ENCODE measurements around the gene KISS1. TPM values are rescaled to one million over a fixed set of nuclear protein-coding genes. Genes with fewer than 3 reads are reported as not detected.

KISS1 gene
- polyA plus RNA-seq, 3 donors, result 0.47 TPM; not detected in 2

GRCh38 chr1:204198348-204199340 lies 2.4 kb upstream of the KISS1 start:
- 51 to 61% (median 60%) methylated on average over 18 of the region's 18 CpGs for WGBS, 3 donors
- no peak overlapping the region for H3K27ac ChIP-seq (ENCODE audit: low read depth, low read length)

GRCh38 chr1:204197068-204197467 lies 777 bp upstream of the KISS1 start:
- WGBS, 3 donors, result 83 to 90% (median 88%) methylated on average over 5 of the region's 5 CpGs
- H3K27ac ChIP-seq (ENCODE audit: low read depth, low read length), result no peak overlapping the region

GRCh38 chr1:204194771-204195170 lies 1.5 kb downstream of the KISS1 start:
- no peak overlapping the region for H3K27ac ChIP-seq (ENCODE audit: low read depth, low read length)
- 49 to 75% (median 65%) methylated on average over 6 to 7 of the region's 7 CpGs for WGBS, 3 donors

GRCh38 chr1:204194080-204194479 lies 2.2 kb downstream of the KISS1 start:
- 40 to 89% (median 78%) methylated on average over 2 of the region's 2 CpGs for WGBS, 3 donors
- no peak overlapping the region for H3K27ac ChIP-seq (ENCODE audit: low read depth, low read length)

- 77 to 84% (median 82%) methylated on average over 3 of the region's 3 CpGs for WGBS, 3 donors
- no peak overlapping the region for H3K27ac ChIP-seq (ENCODE audit: low read depth, low read length)
Measured at GRCh38 chr1:204192589-204193352, 3.5 kb downstream of the KISS1 start.

GRCh38 chr1:204192046-204192445 lies 4.2 kb downstream of the KISS1 start:
- WGBS, 3 donors, result 85 to 94% (median 93%) methylated on average over 2 of the region's 2 CpGs
- no peak overlapping the region for H3K27ac ChIP-seq (ENCODE audit: low read depth, low read length)

GRCh38 chr1:204191456-204191855 lies 4.8 kb downstream of the KISS1 start:
- 82 to 90% (median 85%) methylated on average over 7 of the region's 7 CpGs for WGBS, 3 donors
- H3K27ac ChIP-seq (ENCODE audit: low read depth, low read length), result no peak overlapping the region

- no peak overlapping the region for H3K27ac ChIP-seq (ENCODE audit: low read depth, low read length)
- 14 to 16% (median 15%) methylated on average over 36 to 44 of the region's 44 CpGs for WGBS, 3 donors
Measured at GRCh38 chr1:204190212-204191211, 5.8 kb downstream of the KISS1 start.

- 73 to 84% (median 73%) methylated on average over 11 of the region's 11 CpGs for WGBS, 3 donors
- no peak overlapping the region for H3K27ac ChIP-seq (ENCODE audit: low read depth, low read length)
Measured at GRCh38 chr1:204188959-204189639, 7.2 kb downstream of the KISS1 start.

- H3K27ac ChIP-seq (ENCODE audit: low read depth, low read length), result no peak overlapping the region
- WGBS, 3 donors, result 64 to 80% (median 80%) methylated on average over 10 of the region's 10 CpGs
Measured at GRCh38 chr1:204186597-204186996, 9.7 kb downstream of the KISS1 start.

GRCh38 chr1:204181116-204181515 lies 15.2 kb downstream of the KISS1 start:
- H3K27ac ChIP-seq (ENCODE audit: low read depth, low read length), result no peak overlapping the region
- 54 to 82% (median 63%) methylated on average over 1 of the region's 1 CpG for WGBS, 3 donors

- WGBS, 3 donors, result 70 to 84% (median 83%) methylated on average over 6 of the region's 6 CpGs
- no peak overlapping the region for H3K27ac ChIP-seq (ENCODE audit: low read depth, low read length)
Measured at GRCh38 chr1:204180133-204180532, 16.2 kb downstream of the KISS1 start.

- H3K27ac ChIP-seq (ENCODE audit: low read depth, low read length), result no peak overlapping the region
- WGBS, 3 donors, result 81 to 89% (median 86%) methylated on average over 7 of the region's 7 CpGs
Measured at GRCh38 chr1:204178487-204179281, 17.6 kb downstream of the KISS1 start.

- no peak overlapping the region for H3K27ac ChIP-seq (ENCODE audit: low read depth, low read length)
- 37 to 64% (median 41%) methylated on average over 4 of the region's 4 CpGs for WGBS, 3 donors
Measured at GRCh38 chr1:204177133-204177532, 19.2 kb downstream of the KISS1 start.

- no peak overlapping the region for H3K27ac ChIP-seq (ENCODE audit: low read depth, low read length)
- WGBS, 3 donors, result 67 to 89% (median 88%) methylated on average over 5 of the region's 5 CpGs
Measured at GRCh38 chr1:204176049-204176448, 20.2 kb downstream of the KISS1 start.

- H3K27ac ChIP-seq (ENCODE audit: low read depth, low read length), result no peak overlapping the region
- WGBS, 3 donors, result 63 to 77% (median 66%) methylated on average over 3 of the region's 3 CpGs
Measured at GRCh38 chr1:204174958-204175357, 21.3 kb downstream of the KISS1 start.
